ENCODE results near the gene ITGB7. TPM values are rescaled to one million over a fixed set of nuclear protein-coding genes. Genes with fewer than 3 reads are reported as not detected.

Gene ITGB7
- total RNA-seq, 1 experiment from 2014 or later = 1.9 TPM

DNA sequence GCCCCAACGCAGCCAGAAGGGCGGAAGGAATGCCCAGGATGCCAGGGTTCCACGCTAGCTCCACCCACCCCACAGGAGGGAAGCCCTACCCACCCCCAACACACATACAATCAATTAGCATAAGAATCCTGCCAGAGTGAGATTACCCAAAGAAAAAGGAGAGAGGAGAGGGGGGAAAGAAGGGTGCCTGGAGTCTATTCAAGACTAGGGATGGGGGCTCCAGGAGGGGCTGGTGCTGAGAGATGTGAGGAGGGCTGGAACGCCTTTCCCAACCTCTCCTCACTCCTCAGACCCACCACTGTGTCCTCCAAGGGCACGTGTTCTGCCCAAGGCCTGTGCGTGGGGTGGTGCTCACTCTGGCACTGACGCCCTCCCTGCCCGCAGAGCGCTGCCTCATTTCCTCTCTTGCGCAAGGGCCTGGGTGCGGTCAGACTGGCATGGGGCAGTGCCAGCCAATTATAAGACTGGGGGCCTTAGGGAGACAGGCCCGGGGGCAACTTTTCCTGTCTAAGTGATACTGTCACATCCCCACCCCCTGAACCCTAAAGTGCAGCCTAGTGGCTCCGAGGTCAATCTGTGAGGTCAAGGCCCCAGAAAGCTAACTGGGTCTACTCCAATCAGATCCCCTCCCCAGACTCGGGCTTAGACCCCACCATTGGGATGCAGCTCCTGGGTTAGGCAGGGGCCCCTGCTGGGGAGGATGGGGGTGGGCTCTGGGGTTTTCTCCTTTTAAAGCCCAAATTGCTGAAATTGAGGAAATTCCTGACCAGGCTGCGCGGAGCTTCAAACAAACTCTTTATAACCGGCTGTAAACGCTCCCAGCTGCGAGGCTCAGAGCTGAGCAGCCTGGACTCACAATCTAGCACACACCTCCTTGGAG is 10.2 kb upstream of the ITGB7 start:
- Histone ChIP-seq H2AFZ (ENCODE audit: low read length) (no peak overlapping the region), H4K20me1 (ENCODE audit: low read length) (no peaks in the 10 kb centered on the region), H3F3A (ENCODE audit: low read length, unreplicated experiment) (no peaks in the 10 kb centered on the region), H3K4me1 (ENCODE audit: insufficient read depth, low read length) (peaks cover 35% of the 10 kb centered on the region), H3K4me2 (ENCODE audit: low read length) (peak overlapping the region; percentile 93), H3K9me3 (ENCODE audit: low read length) (no peaks in the 10 kb centered on the region), H3K27me3 (ENCODE audit: low read length) (no peaks in the 10 kb centered on the region), H3K9me2 (replicated peaks; ENCODE audit: low read length) (no peaks in the 10 kb centered on the region), H3K4me3 (ENCODE audit: low read length) (peak overlapping the region; percentile 80), H3K79me2 (ENCODE audit: low read length) (peaks cover 46% of the 10 kb centered on the region), H3K9ac (ENCODE audit: low read length) (0 out of 2 replicates have a peak overlapping the region, but pooled peaks have one; percentile 6), H3K27ac (ENCODE audit: low read length) (peak overlapping the region; percentile 46), H3K36me3 (ENCODE audit: low read depth, low read length) (peaks cover 21% of the 10 kb centered on the region)
- CTCF ChIA-PET = interaction anchor here (1.2 kb wide), 1 partner anchor 49 kb away, joined by 4 read pairs; no protein-coding TSS in a partner anchor
- no TSS peak for BruUV-seq (replicated peaks)
- peak; percentile 73 for DNase-seq
- no peak for TF ChIP-seq EZH2phosphoT487 (IDR thresholded peaks at IDR 0.05; ENCODE audit: borderline replicate concordance, low read length)
- ATAC-seq = no peak
- intact Hi-C loops (cut with micrococcal nuclease) = no loop called here
- POLR2A ChIA-PET (ENCODE audit: unreplicated experiment) = no interaction called here

DNA sequence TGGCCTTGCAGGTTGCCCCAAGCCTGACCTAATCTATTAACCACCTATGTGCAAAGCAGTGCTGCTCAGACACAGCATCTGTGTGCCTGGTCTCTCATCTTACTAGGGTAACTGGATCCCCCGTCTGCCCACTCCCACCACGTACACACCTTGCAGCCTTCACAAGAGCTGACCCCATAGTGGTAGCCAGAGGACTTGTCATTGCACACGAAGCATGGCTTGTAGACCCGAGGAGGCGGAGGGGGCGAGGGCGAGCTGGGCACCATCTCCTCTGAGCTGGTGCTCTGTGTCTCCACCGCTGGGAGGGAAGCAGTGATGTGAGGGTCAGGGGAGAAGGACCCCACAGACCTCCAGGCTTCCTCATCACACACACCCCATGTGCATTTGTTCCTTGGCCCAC is 8.4 kb upstream of the ITGB7 start:
- Histone ChIP-seq H3K79me2 (ENCODE audit: low read length) (peaks cover 46% of the 10 kb centered on the region), H3K9ac (ENCODE audit: low read length) (no peak overlapping the region), H3K4me3 (ENCODE audit: low read length) (no peak overlapping the region), H3K9me2 (replicated peaks; ENCODE audit: low read length) (no peaks in the 10 kb centered on the region), H2AFZ (ENCODE audit: low read length) (no peak overlapping the region), H3K36me3 (ENCODE audit: low read depth, low read length) (peaks cover 35% of the 10 kb centered on the region), H4K20me1 (ENCODE audit: low read length) (no peaks in the 10 kb centered on the region), H3K4me2 (ENCODE audit: low read length) (no peak overlapping the region), H3K9me3 (ENCODE audit: low read length) (no peaks in the 10 kb centered on the region), H3K27ac (ENCODE audit: low read length) (no peak overlapping the region), H3K27me3 (ENCODE audit: low read length) (no peaks in the 10 kb centered on the region), H3F3A (ENCODE audit: low read length, unreplicated experiment) (no peaks in the 10 kb centered on the region), H3K4me1 (ENCODE audit: insufficient read depth, low read length) (peaks cover 31% of the 10 kb centered on the region)
- ChIA-PET CTCF (no interaction called here), POLR2A (ENCODE audit: unreplicated experiment) (no interaction called here)
- BruUV-seq (replicated peaks) = no TSS peak
- TF ChIP-seq EZH2 (IDR thresholded peaks at IDR 0.05; ENCODE audit: low read length, unreplicated experiment) = no peak
- TF ChIP-seq, protein P1, sequence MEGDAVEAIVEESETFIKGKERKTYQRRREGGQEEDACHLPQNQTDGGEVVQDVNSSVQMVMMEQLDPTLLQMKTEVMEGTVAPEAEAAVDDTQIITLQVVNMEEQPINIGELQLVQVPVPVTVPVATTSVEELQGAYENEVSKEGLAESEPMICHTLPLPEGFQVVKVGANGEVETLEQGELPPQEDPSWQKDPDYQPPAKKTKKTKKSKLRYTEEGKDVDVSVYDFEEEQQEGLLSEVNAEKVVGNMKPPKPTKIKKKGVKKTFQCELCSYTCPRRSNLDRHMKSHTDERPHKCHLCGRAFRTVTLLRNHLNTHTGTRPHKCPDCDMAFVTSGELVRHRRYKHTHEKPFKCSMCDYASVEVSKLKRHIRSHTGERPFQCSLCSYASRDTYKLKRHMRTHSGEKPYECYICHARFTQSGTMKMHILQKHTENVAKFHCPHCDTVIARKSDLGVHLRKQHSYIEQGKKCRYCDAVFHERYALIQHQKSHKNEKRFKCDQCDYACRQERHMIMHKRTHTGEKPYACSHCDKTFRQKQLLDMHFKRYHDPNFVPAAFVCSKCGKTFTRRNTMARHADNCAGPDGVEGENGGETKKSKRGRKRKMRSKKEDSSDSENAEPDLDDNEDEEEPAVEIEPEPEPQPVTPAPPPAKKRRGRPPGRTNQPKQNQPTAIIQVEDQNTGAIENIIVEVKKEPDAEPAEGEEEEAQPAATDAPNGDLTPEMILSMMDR (conservative IDR thresholded peaks at IDR 0.05; ENCODE audit: low read depth, low read length) = no peak
- no peak for TF ChIP-seq EZH2phosphoT487 (IDR thresholded peaks at IDR 0.05; ENCODE audit: borderline replicate concordance, low read length)
- DNase-seq (no peak), ATAC-seq (no peak)
- intact Hi-C loops (cut with micrococcal nuclease) = no loop called here

DNA sequence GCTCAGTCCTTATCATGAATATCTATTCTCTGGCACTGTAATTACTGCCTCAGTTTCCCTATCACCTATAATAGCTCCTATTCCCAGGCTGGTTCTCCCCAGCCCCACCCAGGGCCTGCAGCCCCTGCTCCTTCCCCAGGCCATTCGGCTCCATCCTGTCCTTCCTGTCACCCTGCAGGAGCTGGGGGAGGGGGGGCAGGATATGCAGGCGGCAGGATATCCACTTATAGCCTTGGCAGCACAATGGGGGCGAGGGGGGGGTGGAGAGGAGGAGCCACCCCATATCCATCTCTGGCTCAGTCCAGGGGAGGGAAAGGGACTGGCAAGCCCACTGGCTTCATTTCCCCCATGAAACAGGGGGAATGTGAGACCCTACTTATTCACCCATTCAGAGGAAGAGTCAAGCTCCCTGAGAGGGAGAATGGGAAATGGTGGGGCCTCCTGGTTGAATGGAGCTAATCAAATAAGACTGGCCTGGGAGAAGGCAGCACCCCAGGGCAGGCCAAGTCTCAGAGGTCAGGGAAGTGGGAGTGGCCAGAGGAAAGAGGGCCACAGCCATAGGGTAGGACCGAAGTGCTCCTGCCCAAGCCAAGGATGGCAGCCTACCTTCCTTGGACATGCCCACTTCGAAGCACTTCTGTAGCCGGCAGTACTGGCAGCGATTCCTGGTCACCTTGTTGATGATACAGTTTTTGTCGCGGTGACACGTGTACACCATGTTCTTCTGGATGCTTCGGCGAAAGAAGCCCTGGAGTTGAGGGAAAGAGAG is 7.8 kb upstream of the ITGB7 start:
- Histone ChIP-seq H3K79me2 (ENCODE audit: low read length) (peaks cover 44% of the 10 kb centered on the region), H2AFZ (ENCODE audit: low read length) (no peak overlapping the region), H3K4me1 (ENCODE audit: insufficient read depth, low read length) (peaks cover 31% of the 10 kb centered on the region), H3K4me2 (ENCODE audit: low read length) (no peak overlapping the region), H3K27ac (ENCODE audit: low read length) (no peak overlapping the region), H4K20me1 (ENCODE audit: low read length) (no peaks in the 10 kb centered on the region), H3K9me2 (replicated peaks; ENCODE audit: low read length) (no peaks in the 10 kb centered on the region), H3K27me3 (ENCODE audit: low read length) (no peaks in the 10 kb centered on the region), H3K36me3 (ENCODE audit: low read depth, low read length) (peaks cover 37% of the 10 kb centered on the region), H3K4me3 (ENCODE audit: low read length) (no peak overlapping the region), H3F3A (ENCODE audit: low read length, unreplicated experiment) (no peaks in the 10 kb centered on the region), H3K9me3 (ENCODE audit: low read length) (no peaks in the 10 kb centered on the region), H3K9ac (ENCODE audit: low read length) (no peak overlapping the region)
- ATAC-seq (no peak), DNase-seq (no peak)
- POLR2A ChIA-PET (ENCODE audit: unreplicated experiment) = no interaction called here
- CTCF ChIA-PET = interaction anchor here (0.5 to 1.5 kb wide), 4 partner anchors 26 to 74 kb away, joined by 4 to 13 read pairs (median 8); a partner anchor contains a TSS
- TF ChIP-seq EZH2 (IDR thresholded peaks at IDR 0.05; ENCODE audit: low read length, unreplicated experiment) (no peak), EZH2phosphoT487 (IDR thresholded peaks at IDR 0.05; ENCODE audit: borderline replicate concordance, low read length) (no peak)
- TF ChIP-seq, protein P1 (conservative IDR thresholded peaks at IDR 0.05; ENCODE audit: low read depth, low read length) = no peak
- no TSS peak for BruUV-seq (replicated peaks)
- intact Hi-C loops (cut with micrococcal nuclease) = no loop called here
